Uterus (tissue), 4 donors: Measurements from ENCODE around the gene STC2. TPM values are rescaled to one million over a fixed set of nuclear protein-coding genes. Genes with fewer than 3 reads are reported as not detected.
"Not testable (repeated sequence)": the region's sequence is repeated elsewhere in the genome, so short reads cannot be mapped to it uniquely, and the experiment has no call there.

Source experiments
- DNase-seq, 2 donors: peaks; one replicate each; pipeline ENCODE4 v3.0.0-alpha.2; 2019 to 2020
- H3K27ac ChIP-seq, 2 donors: fragments of 200-600 bp; sonication (generic); 1 replicate in 1 of 2; 2 replicates in 1 of 2; pipeline ENCODE4 v1.5.1; 2016 to 2018
- H3K27me3 ChIP-seq, 2 donors: fragments of 200-600 bp; sonication (generic); one replicate each; pipeline ENCODE4 v1.5.1; 2018 to 2019; ENCODE audit warnings: control low read depth in 1 of 2
- H3K36me3 ChIP-seq, 2 donors: fragments of 200-600 bp; sonication (generic); one replicate each; pipeline ENCODE4 v1.5.1; 2019; ENCODE audit warnings: control low read depth in 1 of 2
- H3K4me1 ChIP-seq, 2 donors: fragments of 200-600 bp; sonication (generic); one replicate each; pipeline ENCODE4 v1.5.1; 2018 to 2019; ENCODE audit warnings: control low read depth in 1 of 2
- H3K4me3 ChIP-seq, 2 donors: fragments of 200-600 bp; sonication (generic); 1 replicate in 1 of 2; 2 replicates in 1 of 2; pipeline ENCODE4 v1.5.1; 2018 to 2019; ENCODE audit warnings: mild to moderate bottlenecking in 1 of 2
- H3K9me3 ChIP-seq, 2 donors: fragments of 200-600 bp; sonication (generic); one replicate each; pipeline ENCODE4 v1.5.1; 2019; ENCODE audit warnings: control low read depth in 1 of 2
- CTCF ChIP-seq, 4 experiments: fragments of 200-600 bp in 2 of 4; fragments of 450-650 bp in 2 of 4; sonication (generic) in 2 of 4; IDR thresholded peaks; one replicate each; pipeline ENCODE4 v1.5.1; 2016 to 2019; ENCODE audit warnings: antibody characterized with exemption in 4 of 4, mild to moderate bottlenecking in 2 of 4, moderate library complexity in 1 of 4
- POLR2A ChIP-seq, 2 donors: fragments of 450-650 bp; IDR thresholded peaks; one replicate each; pipeline ENCODE4 v1.6.1; 2016; ENCODE audit warnings: antibody characterized with exemption in 2 of 2, mild to moderate bottlenecking in 1 of 2, moderate library complexity in 1 of 2
- intact Hi-C: fragments of 100-400 bp; cut with DNase I; formaldehyde crosslinking; loops from one replicate; pipeline ENCODE4 v1.15.1; 2023; ENCODE audit warnings: low total_unique reads
- total RNA-seq, 4 donors: library from RNA; depleted of rRNA in 3 of 4; stranded (reverse); fragments of >200 nt in 3 of 4; gene quantifications; one replicate each; pipeline versions ENCODE4 v1.1.0 to v1.2.4, GENCODE V29; 2014 to 2023
- donor health status: DM: yes; HTN: yes; CAD: no.

The STC2 gene
- 1 to 10 TPM in 2 of 4 donors, under 1 TPM in 1, not detected in 1; 0.26 to 3.4 (median 1.5) TPM for total RNA-seq

- Histone ChIP-seq H3K27me3 (peaks cover 0 to 23% of the 10 kb centered on the region in 2 donors), H3K4me3 (peak within 1 kb of the TSS; percentile 13 to 22), H3K27ac (no peak within 1 kb of the TSS), H3K9me3 (no peaks in the 10 kb centered on the region), H3K36me3 (no peaks in the 10 kb centered on the region), H3K4me1 (peaks cover 0 to 30% of the 10 kb centered on the region in 2 donors)
- intact Hi-C loops, result no loop called here
- TF ChIP-seq CTCF (IDR thresholded peaks at IDR 0.05) (no peak), POLR2A (IDR thresholded peaks at IDR 0.05) (peak in 1 of 2 donors; percentile 18)
- no peak for DNase-seq
These were observed at the start of gene STC2 for GRCh38 chr5:173327948-173328843. Gene STC2, minus strand, starts transcription at chr5:173328414. Its CDS starts 221 bp downstream, at chr5:173328193.

- intact Hi-C loops, result no loop called here
- no peaks in the 10 kb centered on the region for H3K9me3 ChIP-seq
- no peak for TF ChIP-seq POLR2A (IDR thresholded peaks at IDR 0.05)
- TF ChIP-seq CTCF (IDR thresholded peaks at IDR 0.05), result no peak
These were observed 43.2 kb upstream of the STC2 start for GRCh38 chr5:173371400-173371799.

GRCh38 chr5:173363406-173363805 is 35.2 kb upstream of the STC2 start:
- H3K27me3 ChIP-seq, H3K4me3 ChIP-seq, H3K4me1 ChIP-seq, H3K9me3 ChIP-seq, H3K27ac ChIP-seq, H3K36me3 ChIP-seq, intact Hi-C loops, DNase-seq: not testable (repeated sequence)

More at GRCh38 chr5:173371400-173371799, 43.2 kb upstream of the STC2 start:
- H3K4me1 ChIP-seq, result no peaks in the 10 kb centered on the region
- no peak overlapping the region for H3K4me3 ChIP-seq
- no peak overlapping the region for H3K27ac ChIP-seq
- no peaks in the 10 kb centered on the region for H3K36me3 ChIP-seq
- no peak for DNase-seq
- no peaks in the 10 kb centered on the region for H3K27me3 ChIP-seq

- H3K27me3 ChIP-seq, result no peaks in the 10 kb centered on the region
- H3K27ac ChIP-seq, result no peak overlapping the region
- intact Hi-C loops, result no loop called here
- no peak overlapping the region for H3K4me3 ChIP-seq
- no peak for DNase-seq
- H3K4me1 ChIP-seq, result no peaks in the 10 kb centered on the region
- no peaks in the 10 kb centered on the region for H3K36me3 ChIP-seq
- H3K9me3 ChIP-seq, result no peaks in the 10 kb centered on the region
- no peak for TF ChIP-seq POLR2A (IDR thresholded peaks at IDR 0.05)
- no peak for TF ChIP-seq CTCF (IDR thresholded peaks at IDR 0.05)
These were observed 27.3 kb upstream of the STC2 start for GRCh38 chr5:173355561-173355960.

- H3K36me3 ChIP-seq, result no peaks in the 10 kb centered on the region
- no peaks in the 10 kb centered on the region for H3K27me3 ChIP-seq
- no peak for DNase-seq
- intact Hi-C loops, result no loop called here
- no peaks in the 10 kb centered on the region for H3K9me3 ChIP-seq
- H3K4me3 ChIP-seq, result no peak overlapping the region
- TF ChIP-seq POLR2A (IDR thresholded peaks at IDR 0.05), result no peak
- TF ChIP-seq CTCF (IDR thresholded peaks at IDR 0.05), result no peak
- no peaks in the 10 kb centered on the region for H3K4me1 ChIP-seq
- H3K27ac ChIP-seq, result no peak overlapping the region
These were observed 26.4 kb upstream of the STC2 start for GRCh38 chr5:173354645-173355044.
